H1 (cell line): ENCODE measurements around the gene CTSL. TPM values are rescaled to one million over a fixed set of nuclear protein-coding genes. Genes with fewer than 3 reads are reported as not detected.

Source experiments
- CTCF ChIA-PET: fragments of 300-600 bp; sonication (Branson Sonifier 250); formaldehyde crosslinking; loops from one replicate; lab custom pipeline; 2021; ENCODE audit not compliant: partially characterized antibody; lab: Charles Lee
- POLR2A ChIA-PET: fragments of 300-600 bp; sonication (Branson Sonifier 250); formaldehyde crosslinking; loops from one replicate; lab custom pipeline; 2021; ENCODE audit warnings: inconsistent platforms; ENCODE audit not compliant: partially characterized antibody; lab: Charles Lee
- DNase-seq, 2 experiments: peaks; one replicate each; pipeline versions ENCODE4 v3.0.0 to v3.0.0-alpha.2; 2010 to 2022; ENCODE audit warnings: low spot score in 2 of 2, low read depth in 1 of 2, mixed read lengths in 1 of 2
- FAIRE-seq: peaks from 2 replicates; lab custom pipeline; 2011; peaks lifted over from hg19 to GRCh38; lab: Jason Lieb, UNC
- H2AFZ ChIP-seq: 2 replicates; pipeline ENCODE4 v1.8.1; 2012; ENCODE audit warnings: low read length, inconsistent platforms
- H2AK5ac ChIP-seq: 2 replicates; pipeline ENCODE4 v1.6.1; 2013; ENCODE audit warnings: low read depth, low read length
- H2BK120ac ChIP-seq: replicated peaks from 2 replicates; pipeline ENCODE3; 2013; ENCODE audit warnings: low read depth, low read length, inconsistent platforms
- H2BK12ac ChIP-seq: 2 replicates; pipeline ENCODE4 v1.6.1; 2013; ENCODE audit warnings: low read depth, low read length
- H2BK15ac ChIP-seq: 2 replicates; pipeline ENCODE4 v1.6.1; 2013; ENCODE audit warnings: low read length
- H2BK20ac ChIP-seq: 2 replicates; pipeline ENCODE4 v1.6.1; 2013; ENCODE audit warnings: low read length
- H2BK5ac ChIP-seq: 2 replicates; pipeline ENCODE4 v1.6.1; 2013; ENCODE audit warnings: low read depth, low read length
- H3K14ac ChIP-seq: 2 replicates; pipeline ENCODE4 v1.6.1; 2013; ENCODE audit warnings: inconsistent platforms; ENCODE audit not compliant: insufficient read length
- H3K18ac ChIP-seq: 2 replicates; pipeline ENCODE4 v1.6.1; 2013; ENCODE audit warnings: low read length; ENCODE audit errors: extremely low read depth
- H3K23ac ChIP-seq: 2 replicates; pipeline ENCODE4 v1.6.1; 2013; ENCODE audit warnings: inconsistent platforms; ENCODE audit not compliant: insufficient read length
- H3K23me2 ChIP-seq: 2 replicates; pipeline ENCODE4 v1.6.1; 2013; ENCODE audit warnings: low read depth, low read length
- H3K27ac ChIP-seq: 2 replicates; pipeline ENCODE4 v1.6.1; 2011; ENCODE audit warnings: low read depth, low read length, inconsistent platforms
- H3K27me3 ChIP-seq, 4 experiments: replicated peaks in 1 of 4; 1 replicate in 1 of 4; 2 replicates in 3 of 4; pipeline versions ENCODE4 v1.6.1 to v1.8.1; 2011 to 2013; ENCODE audit warnings: low read length in 3 of 4, mild to moderate bottlenecking in 3 of 4, inconsistent platforms in 2 of 4, mixed read lengths in 2 of 4, moderate library complexity in 1 of 4; ENCODE audit not compliant: control insufficient read depth in 3 of 4, insufficient read depth in 3 of 4; ENCODE audit errors: extremely low read depth in 1 of 4
- H3K36me3 ChIP-seq, 4 experiments: 2 replicates each; pipeline versions ENCODE4 v1.6.1 to v1.8.1; 2011 to 2013; ENCODE audit warnings: mild to moderate bottlenecking in 4 of 4, low read length in 3 of 4, moderate library complexity in 2 of 4, control low read depth in 1 of 4, inconsistent platforms in 1 of 4; ENCODE audit not compliant: insufficient read depth in 4 of 4, control insufficient read depth in 2 of 4
- H3K4ac ChIP-seq: replicated peaks from 2 replicates; pipeline ENCODE3; 2013; ENCODE audit warnings: low read length, low read depth, mixed read lengths, inconsistent platforms; ENCODE audit not compliant: insufficient read length
- H3K4me1 ChIP-seq, 4 experiments: replicated peaks in 1 of 4; 1 replicate in 1 of 4; 2 replicates in 3 of 4; pipeline versions ENCODE4 v1.6.1 to v1.8.1; 2011 to 2013; ENCODE audit warnings: low read length in 3 of 4, inconsistent platforms in 2 of 4, mixed read lengths in 1 of 4; ENCODE audit not compliant: insufficient read depth in 4 of 4, control insufficient read depth in 3 of 4
- H3K4me2 ChIP-seq, 2 experiments: 2 replicates each; pipeline versions ENCODE4 v1.6.1 to v1.8.1; 2011 to 2013; ENCODE audit warnings: low read depth in 2 of 2, low read length in 2 of 2, control low read depth in 1 of 2, inconsistent platforms in 1 of 2, mild to moderate bottlenecking in 1 of 2; ENCODE audit not compliant: insufficient read depth in 1 of 2
- H3K4me3 ChIP-seq, 4 experiments: fragments of 200-600, 300-600 bp in 1 of 4; sonication (generic), shearing (Covaris generic), sonication (Bioruptor Twin) in 1 of 4; 2 replicates each; pipeline versions ENCODE4 v1.5.1 to v1.8.1; 2011 to 2016; ENCODE audit warnings: low read length in 4 of 4, low read depth in 3 of 4, control low read depth in 2 of 4, inconsistent platforms in 2 of 4, mild to moderate bottlenecking in 2 of 4, mixed read lengths in 1 of 4, moderate library complexity in 1 of 4; ENCODE audit not compliant: insufficient read depth in 2 of 4; ENCODE audit errors: extremely low read depth in 1 of 4
- H3K56ac ChIP-seq: replicated peaks from 2 replicates; pipeline ENCODE3; 2013; ENCODE audit warnings: low read depth, mild to moderate bottlenecking, mixed read lengths, low read length, inconsistent platforms; ENCODE audit not compliant: insufficient read length
- H3K79me1 ChIP-seq: 2 replicates; pipeline ENCODE4 v1.6.1; 2013; ENCODE audit warnings: low read depth, low read length, control low read depth
- H3K79me2 ChIP-seq, 2 experiments: 2 replicates each; pipeline versions ENCODE4 v1.6.1 to v1.8.1; 2012 to 2013; ENCODE audit warnings: low read length in 2 of 2, mild to moderate bottlenecking in 2 of 2, inconsistent platforms in 1 of 2; ENCODE audit not compliant: insufficient read depth in 2 of 2, control insufficient read depth in 1 of 2
- H3K9ac ChIP-seq, 4 experiments: replicated peaks in 1 of 4; 1 replicate in 1 of 4; 2 replicates in 3 of 4; pipeline versions ENCODE4 v1.6.1 to v1.8.1; 2011 to 2013; ENCODE audit warnings: low read depth in 3 of 4, low read length in 3 of 4, control low read depth in 2 of 4, mild to moderate bottlenecking in 2 of 4, moderate library complexity in 2 of 4, inconsistent platforms in 1 of 4; ENCODE audit errors: extremely low read depth in 1 of 4
- H3K9me3 ChIP-seq, 2 experiments: 2 replicates each; pipeline versions ENCODE4 v1.6.1 to v1.8.1; 2012 to 2013; ENCODE audit warnings: mild to moderate bottlenecking in 2 of 2, moderate library complexity in 2 of 2, control low read depth in 1 of 2, inconsistent platforms in 1 of 2, low read depth in 1 of 2, low read length in 1 of 2, mixed read lengths in 1 of 2; ENCODE audit not compliant: insufficient read depth in 2 of 2
- H4K20me1 ChIP-seq, 2 experiments: replicated peaks in 1 of 2; 2 replicates each; pipeline versions ENCODE3 to v1.8.1; 2011 to 2013; ENCODE audit warnings: inconsistent platforms in 2 of 2, low read length in 2 of 2, mild to moderate bottlenecking in 1 of 2; ENCODE audit not compliant: insufficient read depth in 2 of 2, control insufficient read depth in 1 of 2
- H4K5ac ChIP-seq: 2 replicates; pipeline ENCODE4 v1.6.1; 2013; ENCODE audit warnings: low read length, low read depth, mixed read lengths, inconsistent platforms; ENCODE audit not compliant: insufficient read length
- H4K8ac ChIP-seq: 2 replicates; pipeline ENCODE4 v1.8.0; 2013; ENCODE audit warnings: mild to moderate bottlenecking, moderate library complexity, low read length, inconsistent platforms; ENCODE audit not compliant: insufficient read depth; ENCODE audit errors: extremely low read depth
- H4K91ac ChIP-seq: replicated peaks from 2 replicates; pipeline ENCODE3; 2013; ENCODE audit warnings: low read length, mixed read lengths, inconsistent platforms; ENCODE audit not compliant: insufficient read length
- BRCA1 ChIP-seq: IDR thresholded peaks from 2 replicates; pipeline ENCODE4 v1.6.1; 2012; ENCODE audit warnings: low read depth, low read length, improper control_type of control experiment
- CHD2 ChIP-seq: IDR thresholded peaks from 2 replicates; pipeline ENCODE4 v1.6.1; 2012; ENCODE audit warnings: low read length, improper control_type of control experiment
- E2F6 ChIP-seq: IDR thresholded peaks from 2 replicates; pipeline ENCODE4 v1.6.1; 2012; ENCODE audit warnings: inconsistent platforms
- EGR1 ChIP-seq: IDR thresholded peaks from 2 replicates; pipeline ENCODE4 v1.6.1; 2011; ENCODE audit warnings: low read depth, low read length, borderline replicate concordance
- EP300 ChIP-seq, 2 experiments: IDR thresholded peaks; 1 replicate in 1 of 2; 2 replicates in 1 of 2; pipeline ENCODE4 v1.6.1; 2011 to 2012; ENCODE audit warnings: low read depth in 2 of 2, low read length in 2 of 2, mild to moderate bottlenecking in 2 of 2, borderline replicate concordance in 1 of 2, inconsistent platforms in 1 of 2, moderate library complexity in 1 of 2
- GABPA ChIP-seq: IDR thresholded peaks from 2 replicates; pipeline ENCODE4 v1.6.1; 2011; ENCODE audit warnings: mild to moderate bottlenecking, low read length, moderate library complexity, borderline replicate concordance; ENCODE audit not compliant: insufficient read depth
- GTF2F1 ChIP-seq: IDR thresholded peaks from 2 replicates; pipeline ENCODE4 v1.6.1; 2012; ENCODE audit warnings: low read depth, low read length, improper control_type of control experiment, borderline replicate concordance
- HDAC6 ChIP-seq: IDR thresholded peaks from one replicate; pipeline ENCODE4 v1.7.1; 2012; ENCODE audit warnings: low read depth, mild to moderate bottlenecking, inconsistent platforms, low read length, moderate library complexity
- PHF8 ChIP-seq: fragments of 200-600 bp; sonication (generic); conservative IDR thresholded peaks from 2 replicates; pipeline ENCODE4 v1.7.1; 2012; ENCODE audit warnings: low read depth, mild to moderate bottlenecking, inconsistent platforms, low read length, moderate library complexity
- SAP30 ChIP-seq: fragments of 300-600 bp; sonication (generic); IDR thresholded peaks from 2 replicates; pipeline ENCODE4 v1.7.1; 2012; ENCODE audit warnings: low read length, moderate library complexity, mild to moderate bottlenecking, inconsistent platforms; ENCODE audit not compliant: insufficient read depth, insufficient replicate concordance
- SP2 ChIP-seq: IDR thresholded peaks from 2 replicates; pipeline ENCODE4 v1.6.1; 2012; ENCODE audit warnings: mild to moderate bottlenecking, low read length, inconsistent platforms
- SP4 ChIP-seq: IDR thresholded peaks from 2 replicates; pipeline ENCODE4 v1.6.1; 2012; ENCODE audit warnings: low read length, inconsistent platforms
- TBP ChIP-seq: IDR thresholded peaks from 2 replicates; pipeline ENCODE4 v1.6.1; 2011; ENCODE audit warnings: low read depth, low read length, improper control_type of control experiment
- TEAD4 ChIP-seq: IDR thresholded peaks from 2 replicates; pipeline ENCODE4 v1.6.1; 2012; ENCODE audit warnings: low read depth, low read length, inconsistent platforms, mixed read lengths
- WGBS, 2 experiments: shearing (Covaris generic) in 1 of 2; methylation state at CpG; one replicate each; pipeline versions ENCODE4 v1.1.6 to v1.1.7; 2013 to 2015; ENCODE audit warnings: low lambda C conversion rate in 2 of 2, mixed read lengths in 2 of 2, inconsistent platforms in 1 of 2, low coverage in 1 of 2, missing lambda C conversion rate in 1 of 2; ENCODE audit not compliant: insufficient replicate concordance in 2 of 2, insufficient coverage in 1 of 2, insufficient read length in 1 of 2; ENCODE audit errors: extremely low coverage in 1 of 2, missing lambda C conversion rate in 1 of 2; 5-methylcytosine and 5-hydroxymethylcytosine counted together
- polyA plus RNA-seq, 7 experiments: library from polyadenylated mRNA; depleted of rRNA in 3 of 7; stranded (reverse) in 5 of 7; unstranded in 2 of 7; fragments of >200 nt in 5 of 7; fragments of 200-250 nt in 2 of 7; gene quantifications; 1 replicate in 5 of 7; 2 replicates in 1 of 7; 4 replicates in 1 of 7; pipeline versions ENCODE4 v1.2.1 to v1.2.3, GENCODE V29; 2011 to 2013; ENCODE audit warnings: missing spikeins in 2 of 7, mixed read lengths in 2 of 7
- total RNA-seq: library from RNA; stranded (reverse); fragmentation: NEBNext Ultra II Directional; extraction: Animal tissue kit (Norgen Biotek cat#: 25700); gene quantifications from 2 replicates; pipeline ENCODE4 v1.2.1, GENCODE V29; 2021

The CTSL gene
- total and polyA plus RNA-seq, 2 of the 8 experiments (the other 6 are each of a cell fraction or from before 2014, with no cell fraction given) = 34.2 to 38.2 TPM

GRCh38 chr9:87741326-87741725, 15.4 kb downstream of the CTSL start:
- Histone ChIP-seq H3K4me2 (no peak overlapping the region), H4K20me1 (no peaks in the 10 kb centered on the region), H3K79me2 (no peaks in the 10 kb centered on the region), H3K27ac (no peak overlapping the region), H3K27me3 (no peaks in the 10 kb centered on the region), H2BK20ac (no peak overlapping the region), H2AFZ (no peak overlapping the region), H3K23ac (no peak overlapping the region), H3K9me3 (peaks cover 3 to 7% of the 10 kb centered on the region in 2 experiments; a peak in 1 of 4 replicates), H3K56ac (no peak overlapping the region), H3K4me3 (no peak overlapping the region), H2BK5ac (no peak overlapping the region), H3K4ac (no peak overlapping the region), H3K9ac (no peak overlapping the region), H3K14ac (no peak overlapping the region), H2BK15ac (no peak overlapping the region), H3K36me3 (no peaks in the 10 kb centered on the region), H3K4me1 (no peaks in the 10 kb centered on the region), H2BK120ac (no peak overlapping the region), H3K18ac (no peak overlapping the region), H4K5ac (no peak overlapping the region), H3K23me2 (no peaks in the 10 kb centered on the region), H2AK5ac (no peak overlapping the region), H4K91ac (no peak overlapping the region), H3K79me1 (no peaks in the 10 kb centered on the region), H2BK12ac (no peak overlapping the region), H4K8ac (no peak overlapping the region)
- ChIA-PET CTCF (interaction anchor here (1.0 kb wide), 1 partner anchor 13 kb away, joined by 3 read pairs; no protein-coding TSS in a partner anchor), POLR2A (no interaction called here)
- 88% methylated on average over 4 of the region's 4 CpGs; no CpG with 5 or more reads in 1 of the 2 experiments for WGBS, 2 experiments
- FAIRE-seq (no peak), DNase-seq (no peak)
- no peak for TF ChIP-seq CHD2
- TF ChIP-seq SAP30 = no peak
- no peak for TF ChIP-seq TEAD4
- TF ChIP-seq SP2 = no peak
- TF ChIP-seq E2F6 = no peak
- no peak for TF ChIP-seq PHF8
- TF ChIP-seq HDAC6 = no peak
- no peak for TF ChIP-seq TBP
- TF ChIP-seq GTF2F1 = no peak
- TF ChIP-seq EP300 (IDR thresholded peaks at IDR 0.05; ENCODE audit: borderline replicate concordance in 1 of 2, low read depth in 2 of 2, low read length in 2 of 2) = no peak
- TF ChIP-seq GABPA = no peak
- no peak for TF ChIP-seq SP4
- TF ChIP-seq EGR1 = no peak
- no peak for TF ChIP-seq BRCA1
